Tibial artery (tissue), 4 donors: ENCODE data around the gene IL27RA.
A peak's percentile ranks its signal among the peaks of the same experiment; 100 is the strongest.

Experiments
- DNase-seq, 2 donors: peaks; one replicate each; pipeline ENCODE4 v3.0.0-alpha.2; 2019
- H3K27ac ChIP-seq, 2 donors: fragments of 200-600 bp; sonication (generic) in 1 of 2; 1 replicate in 1 of 2; 2 replicates in 1 of 2; pipeline ENCODE4 v1.5.1; 2018 to 2019; ENCODE audit warnings: mild to moderate bottlenecking in 1 of 2
- H3K27me3 ChIP-seq, 2 donors: fragments of 200-600 bp; sonication (generic) in 1 of 2; one replicate each; pipeline versions ENCODE4 v1.5.1 to v1.6.0; 2016 to 2019
- H3K36me3 ChIP-seq, 3 donors: fragments of 200-600 bp; sonication (generic) in 2 of 3; one replicate each; pipeline ENCODE4 v1.5.1; 2016 to 2019; ENCODE audit warnings: mild to moderate bottlenecking in 2 of 3
- H3K4me1 ChIP-seq, 4 donors: fragments of 200-600 bp; sonication (generic) in 2 of 4; 1 replicate in 3 of 4; 2 replicates in 1 of 4; pipeline ENCODE4 v1.5.1; 2016 to 2019
- H3K4me3 ChIP-seq, 2 donors: fragments of 200-600 bp; sonication (generic) in 1 of 2; 1 replicate in 1 of 2; 2 replicates in 1 of 2; pipeline ENCODE4 v1.5.1; 2018 to 2019; ENCODE audit warnings: mild to moderate bottlenecking in 2 of 2
- H3K9me3 ChIP-seq, 3 donors: fragments of 200-600 bp; sonication (generic) in 1 of 3; one replicate each; pipeline ENCODE4 v1.5.1; 2016 to 2019
- intact Hi-C: fragments of 100-400 bp; cut with DNase I; formaldehyde crosslinking; loops from one replicate; pipeline ENCODE4 v1.15.0; 2023; ENCODE audit warnings: low total_unique reads
- TF ChIP-seq, protein P1 (sequence below), 2 experiments: fragments of 200-600 bp in 1 of 2; fragments of 450-650 bp in 1 of 2; IDR thresholded peaks; one replicate each; pipeline ENCODE4 v1.5.1; 2017 to 2019; ENCODE audit warnings: antibody characterized with exemption in 2 of 2, mild to moderate bottlenecking in 1 of 2, moderate library complexity in 1 of 2

Gene IL27RA

DNA sequence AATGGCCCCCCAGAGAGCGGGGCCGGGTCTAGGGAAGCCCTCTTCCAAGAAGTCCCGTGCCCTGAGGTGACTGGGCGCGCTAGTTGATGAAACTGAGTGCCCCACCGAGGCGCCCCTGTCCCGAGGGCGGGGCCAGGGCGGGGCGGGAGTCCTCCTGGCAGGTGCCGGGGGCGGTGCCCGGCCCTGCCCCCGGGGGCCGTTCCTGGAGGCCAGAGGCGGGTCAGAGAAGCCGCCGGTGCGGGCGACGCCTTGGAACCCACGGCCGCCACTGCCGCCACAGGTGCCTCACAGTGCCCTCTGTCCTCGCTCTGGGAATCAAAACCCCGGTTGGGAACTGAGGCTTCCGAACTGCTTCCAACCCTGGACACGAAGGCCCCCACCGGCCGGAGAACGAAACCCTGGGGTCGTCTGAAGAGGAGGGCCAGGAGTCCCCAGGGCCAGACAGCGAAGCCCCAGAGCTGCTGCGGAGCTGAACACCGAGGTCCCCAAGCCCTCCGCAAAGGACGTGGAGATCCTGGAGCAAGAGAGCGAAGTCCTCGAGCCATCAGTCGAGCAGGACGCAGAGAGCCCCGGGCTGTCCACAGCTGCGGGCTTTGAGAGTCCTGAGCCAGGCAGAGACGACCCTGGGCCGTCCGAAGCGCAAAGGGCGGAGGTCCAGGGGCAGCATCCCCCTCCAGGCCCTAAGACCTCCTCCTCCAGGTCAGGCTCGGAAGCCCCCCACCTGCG is 41.1 kb downstream of the IL27RA start, which contains the start of gene MISP3:
TSS of gene MISP3 (plus strand) at position 252 of the 726 bp plus-strand sequence. CDS start 524 bp downstream, outside the sequence.
- Histone ChIP-seq H3K4me3 (peak within 1 kb of the TSS; percentile 62 to 73), H3K27ac (peak within 1 kb of the TSS; percentile 88 to 92), H3K27me3 (no peaks in the 10 kb centered on the region), H3K4me1 (peaks cover 0 to 40% (median 31%) of the 10 kb centered on the region in 4 donors), H3K9me3 (no peaks in the 10 kb centered on the region), H3K36me3 (no peaks in the 10 kb centered on the region)
- intact Hi-C loops, result loop anchor here (1.0 to 10.0 kb wide), 3 partner anchors 65 to 288 kb away; partner anchors contain the start of gene ASF1B
- TF ChIP-seq, protein P1, sequence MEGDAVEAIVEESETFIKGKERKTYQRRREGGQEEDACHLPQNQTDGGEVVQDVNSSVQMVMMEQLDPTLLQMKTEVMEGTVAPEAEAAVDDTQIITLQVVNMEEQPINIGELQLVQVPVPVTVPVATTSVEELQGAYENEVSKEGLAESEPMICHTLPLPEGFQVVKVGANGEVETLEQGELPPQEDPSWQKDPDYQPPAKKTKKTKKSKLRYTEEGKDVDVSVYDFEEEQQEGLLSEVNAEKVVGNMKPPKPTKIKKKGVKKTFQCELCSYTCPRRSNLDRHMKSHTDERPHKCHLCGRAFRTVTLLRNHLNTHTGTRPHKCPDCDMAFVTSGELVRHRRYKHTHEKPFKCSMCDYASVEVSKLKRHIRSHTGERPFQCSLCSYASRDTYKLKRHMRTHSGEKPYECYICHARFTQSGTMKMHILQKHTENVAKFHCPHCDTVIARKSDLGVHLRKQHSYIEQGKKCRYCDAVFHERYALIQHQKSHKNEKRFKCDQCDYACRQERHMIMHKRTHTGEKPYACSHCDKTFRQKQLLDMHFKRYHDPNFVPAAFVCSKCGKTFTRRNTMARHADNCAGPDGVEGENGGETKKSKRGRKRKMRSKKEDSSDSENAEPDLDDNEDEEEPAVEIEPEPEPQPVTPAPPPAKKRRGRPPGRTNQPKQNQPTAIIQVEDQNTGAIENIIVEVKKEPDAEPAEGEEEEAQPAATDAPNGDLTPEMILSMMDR (IDR thresholded peaks at IDR 0.05), result no peak
- DNase-seq, result peak in 1 of 2 donors; percentile 73

DNA sequence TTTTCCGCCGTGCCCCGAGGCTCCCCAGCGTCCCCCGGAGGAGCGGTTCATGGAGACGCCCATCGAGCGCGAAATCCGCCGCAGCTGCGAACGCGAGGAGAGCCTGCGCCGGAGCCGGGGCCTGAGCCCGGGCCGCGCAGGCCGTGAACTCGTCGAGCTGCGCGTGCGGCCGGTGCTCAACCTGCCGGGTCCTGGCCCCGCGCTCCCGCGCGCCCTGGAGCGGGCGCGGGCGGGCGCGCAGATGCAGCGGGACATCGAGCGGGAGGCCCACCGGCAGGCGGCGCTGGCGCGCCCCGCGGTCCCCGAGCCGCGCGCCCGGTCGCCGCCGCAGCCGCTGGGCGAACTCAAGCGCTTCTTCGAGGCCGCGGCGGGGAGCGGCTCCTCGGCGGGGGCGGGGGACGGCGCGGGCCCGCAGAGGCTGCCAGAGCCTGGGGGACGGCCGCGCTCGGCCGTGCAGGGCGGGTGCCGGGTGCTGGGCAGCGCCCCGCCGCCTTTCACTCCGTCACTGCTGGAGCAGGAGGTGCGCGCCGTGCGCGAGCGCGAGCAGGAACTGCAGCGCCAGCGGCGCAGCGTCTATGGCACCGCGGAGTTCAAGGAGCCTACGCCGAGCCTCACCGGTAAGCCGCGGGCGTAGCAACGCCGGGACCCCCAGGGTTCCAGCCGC is 41.8 kb downstream of the IL27RA start:
- H3K27me3 ChIP-seq, result no peaks in the 10 kb centered on the region
- H3K27ac ChIP-seq, result peak overlapping the region; percentile 88 to 92
- intact Hi-C loops, result loop anchor here (5.0 to 10.0 kb wide), 2 partner anchors 64 to 289 kb away; partner anchors contain the start of gene ASF1B
- no peaks in the 10 kb centered on the region for H3K9me3 ChIP-seq
- H3K4me3 ChIP-seq, result peak overlapping the region; percentile 62 to 73
- H3K36me3 ChIP-seq, result no peaks in the 10 kb centered on the region
- peak; percentile 62 to 86 for DNase-seq
- peaks cover 0 to 40% (median 31%) of the 10 kb centered on the region in 4 donors for H3K4me1 ChIP-seq
- TF ChIP-seq, protein P1 (IDR thresholded peaks at IDR 0.05), result peak in 1 of 2 experiments; percentile 94

DNA sequence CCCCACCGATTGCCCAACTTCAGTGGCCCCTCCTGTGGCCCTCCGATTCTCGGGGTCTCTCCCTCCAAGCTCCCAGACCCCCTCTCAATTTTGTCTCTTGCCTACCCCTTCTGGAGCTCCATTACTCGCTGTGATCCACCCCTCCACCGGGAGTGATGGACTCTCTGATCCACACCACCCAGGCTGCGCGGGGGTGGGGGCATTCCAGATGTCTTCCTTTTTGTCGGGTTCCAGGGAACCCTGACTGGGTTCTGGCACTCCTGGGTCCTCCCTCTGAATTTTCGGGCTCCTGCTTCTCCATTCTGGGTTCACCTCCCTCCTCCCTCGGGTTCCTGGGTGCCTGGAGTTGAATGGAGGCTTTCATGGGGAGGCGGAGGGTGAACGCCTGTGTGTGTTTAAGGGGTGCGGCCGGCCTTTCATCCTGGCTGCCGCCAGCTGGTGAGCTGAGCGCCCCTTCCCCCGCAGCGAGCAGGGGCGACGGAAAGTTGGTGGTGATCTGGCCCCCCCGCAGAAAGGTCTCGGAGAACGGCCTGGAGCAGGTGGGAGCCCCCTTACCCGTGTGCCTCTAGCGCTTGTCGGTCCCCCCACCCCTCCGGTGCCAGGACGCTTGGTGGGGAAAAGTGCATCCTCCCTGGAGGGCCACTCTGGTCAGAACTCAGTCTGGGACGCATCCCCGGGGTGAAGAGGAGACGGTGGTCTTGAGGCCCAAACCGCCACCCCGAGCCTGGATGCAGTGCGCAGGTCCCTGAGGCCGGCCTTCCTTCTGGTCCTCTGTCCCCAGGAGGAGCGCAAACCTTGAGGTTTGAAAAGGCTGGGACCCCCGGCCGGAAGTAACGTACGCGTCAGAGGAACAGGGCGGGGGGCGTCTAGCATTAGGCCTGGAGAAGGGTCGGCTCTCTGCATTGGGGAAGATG is 42.6 kb downstream of the IL27RA start:
- H3K27ac ChIP-seq, result peak overlapping the region; percentile 88 to 92
- H3K9me3 ChIP-seq, result no peaks in the 10 kb centered on the region
- DNase-seq, result peak in 1 of 2 donors; percentile 72
- peak overlapping the region; percentile 62 to 73 for H3K4me3 ChIP-seq
- H3K36me3 ChIP-seq, result no peaks in the 10 kb centered on the region
- TF ChIP-seq, protein P1 (IDR thresholded peaks at IDR 0.05), result no peak
- H3K4me1 ChIP-seq, result peaks cover 0 to 40% (median 31%) of the 10 kb centered on the region in 4 donors
- no peaks in the 10 kb centered on the region for H3K27me3 ChIP-seq
- intact Hi-C loops, result loop anchor here (5.0 to 10.0 kb wide), 2 partner anchors 63 to 289 kb away; partner anchors contain the start of gene ASF1B

DNA sequence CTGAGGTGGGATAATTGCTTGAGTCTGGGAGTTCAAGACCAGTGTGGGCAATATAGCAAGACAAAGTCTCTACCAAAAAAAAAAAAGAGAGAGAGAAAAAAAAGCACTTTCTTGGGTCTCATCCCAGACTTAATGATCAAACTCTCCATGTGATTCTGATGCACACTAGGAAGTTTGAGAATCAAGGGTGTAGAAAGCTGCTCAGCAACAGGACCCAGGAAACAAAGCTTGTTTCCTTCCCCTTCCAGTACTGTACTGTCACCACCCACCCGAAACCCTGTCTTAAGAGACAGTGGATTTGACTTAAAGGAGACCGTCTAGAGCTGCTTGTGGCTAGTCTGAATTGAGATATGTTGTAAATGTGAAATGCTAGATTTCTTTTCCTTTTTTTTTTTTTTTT is 46.8 kb downstream of the IL27RA start:
- no peak overlapping the region for H3K4me3 ChIP-seq
- peaks cover 0 to 42% (median 34%) of the 10 kb centered on the region in 4 donors for H3K4me1 ChIP-seq
- no peaks in the 10 kb centered on the region for H3K27me3 ChIP-seq
- no peak overlapping the region for H3K27ac ChIP-seq
- H3K36me3 ChIP-seq, result no peaks in the 10 kb centered on the region
- intact Hi-C loops, result loop anchor here (10.0 kb wide), 1 partner anchor 294 kb away; no protein-coding TSS in a partner anchor
- TF ChIP-seq, protein P1 (IDR thresholded peaks at IDR 0.05), result no peak
- H3K9me3 ChIP-seq, result no peaks in the 10 kb centered on the region
- no peak for DNase-seq
